Measurements from ENCODE around the gene VSIR. TPM values are rescaled to one million over a fixed set of nuclear protein-coding genes. Genes with fewer than 3 reads are reported as not detected.

Gene VSIR
- total and polyA plus RNA-seq, 10 of the 15 experiments (the other 5 are each of a cell fraction or from before 2014, with no cell fraction given): 0.19 to 12.5 (median 6.7) TPM

DNA sequence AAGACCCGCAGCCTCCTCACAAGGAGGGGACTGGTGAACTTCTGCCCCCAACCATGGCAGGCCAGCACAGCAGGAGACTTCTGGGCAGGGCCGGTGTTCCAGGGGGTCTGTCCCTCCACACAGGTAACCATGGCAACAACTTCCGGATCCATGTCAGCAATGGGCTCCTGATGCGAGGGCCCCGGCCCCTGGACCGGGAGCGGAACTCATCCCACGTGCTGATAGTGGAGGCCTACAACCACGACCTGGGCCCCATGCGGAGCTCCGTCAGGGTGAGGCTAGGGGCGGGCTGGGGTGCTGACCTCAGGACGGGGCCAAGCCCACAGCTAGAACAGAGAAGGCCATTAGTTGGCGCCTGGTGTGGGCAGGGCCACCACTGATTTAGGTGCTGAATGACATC lies 48.1 kb downstream of the VSIR start:
- 90% methylated on average over 14 of the region's 14 CpGs for WGBS (ENCODE audit: insufficient coverage, insufficient replicate concordance, low lambda C conversion rate, missing lambda C conversion rate)
- no peaks in the 10 kb centered on the region for H4K20me1 ChIP-seq (ENCODE audit: control insufficient read depth, insufficient read depth)
- no peak for FAIRE-seq
- no peak for DNase-seq (ENCODE audit: low read depth, low spot score)
- ChIA-PET SMC1A (ENCODE audit: uncharacterized antibody, unreplicated experiment) (interaction anchor here (1.9 to 5.4 kb wide), 3 partner anchors 33 to 47 kb away, joined by 5 to 33 read pairs (median 18); partner anchors contain the start of gene VSIR), RAD21 (ENCODE audit: unreplicated experiment) (interaction anchor here (1.6 to 4.4 kb wide), 2 partner anchors 23 to 48 kb away, joined by 3 to 19 read pairs; partner anchors contain the start of gene VSIR), POLR2A (no interaction called here), CTCF (interaction anchor here (0.7 to 5.1 kb wide), 7 partner anchors 8 to 800 kb away, joined by 3 to 40 read pairs (median 5); partner anchors contain the start of gene VSIR)
- H3K4me1 ChIP-seq (ENCODE audit: control insufficient read depth, insufficient read depth, low read length): peaks cover 45% of the 10 kb centered on the region
- H3K79me2 ChIP-seq (ENCODE audit: control insufficient read depth, insufficient read depth, low read length): no peaks in the 10 kb centered on the region
- no peak overlapping the region for H3K4me3 ChIP-seq
- intact Hi-C loops (cut with micrococcal nuclease; ENCODE audit: unreplicated experiment) (no loop called here), in situ Hi-C loops (cut with MboI) (no loop called here)
- H3K27ac ChIP-seq (ENCODE audit: control insufficient read depth, insufficient read depth): no peak overlapping the region
- H3K9ac ChIP-seq (ENCODE audit: control insufficient read depth, insufficient read depth, low read length): no peak overlapping the region
- H3K4me2 ChIP-seq (ENCODE audit: control insufficient read depth, insufficient read depth): no peak overlapping the region
- TF ChIP-seq IKZF1 (conservative IDR thresholded peaks at IDR 0.05): no peak
- no peak for TF ChIP-seq ETV6 (conservative IDR thresholded peaks at IDR 0.05 in 1 of 2, IDR thresholded peaks at IDR 0.05 in 1 of 2; ENCODE audit: borderline replicate concordance in 1 of 2, low read depth in 1 of 2)
- no peak for TF ChIP-seq CHD2 (IDR thresholded peaks at IDR 0.05; ENCODE audit: borderline replicate concordance, low read depth, low read length)
- TF ChIP-seq STAT1 (conservative IDR thresholded peaks at IDR 0.05): no peak
- no peak for TF ChIP-seq MEF2B (IDR thresholded peaks at IDR 0.05; ENCODE audit: partially characterized antibody, poor library complexity, severe bottlenecking)
- TF ChIP-seq CBX5 (IDR thresholded peaks at IDR 0.05; ENCODE audit: low read depth): no peak
- H3K9me3 ChIP-seq (replicated peaks; ENCODE audit: control insufficient read depth, insufficient read depth, low read length): no peaks in the 10 kb centered on the region
- no peak overlapping the region for H2AFZ ChIP-seq (ENCODE audit: control insufficient read depth, low read depth, low read length)
- no peaks in the 10 kb centered on the region for H3K36me3 ChIP-seq (ENCODE audit: control insufficient read depth in 2 of 2, insufficient read depth in 2 of 2, low read length in 1 of 2)
- no TSS peak for BruUV-seq (replicated peaks)
- no peaks in the 10 kb centered on the region for H3K27me3 ChIP-seq (replicated peaks in 1 of 2; ENCODE audit: control insufficient read depth in 2 of 2, insufficient read depth in 2 of 2, low read length in 1 of 2)
- ATAC-seq: no peak

DNA sequence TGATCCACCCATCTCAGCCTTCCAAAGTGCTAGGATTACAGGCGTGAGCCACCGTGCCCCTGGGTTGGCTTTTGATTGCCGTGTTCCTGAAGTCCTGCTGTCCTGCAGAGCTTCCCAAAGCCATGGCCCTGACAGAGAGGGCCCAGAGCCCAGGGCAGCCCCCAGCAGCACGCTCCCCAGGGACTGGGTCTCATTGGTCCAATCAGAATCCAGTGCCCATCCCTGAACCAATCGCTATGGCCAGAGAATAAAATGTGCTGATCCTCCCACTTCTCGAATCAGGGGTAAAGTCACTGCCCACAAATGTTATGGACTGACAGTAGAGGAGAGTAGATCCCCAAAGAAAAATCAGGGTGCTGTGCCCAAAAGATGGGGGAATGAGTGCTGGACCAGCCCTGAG lies 48.8 kb downstream of the VSIR start:
- Histone ChIP-seq H3K27me3 (replicated peaks in 1 of 2; ENCODE audit: control insufficient read depth in 2 of 2, insufficient read depth in 2 of 2, low read length in 1 of 2) (no peaks in the 10 kb centered on the region), H3K9ac (ENCODE audit: control insufficient read depth, insufficient read depth, low read length) (no peak overlapping the region), H3K27ac (ENCODE audit: control insufficient read depth, insufficient read depth) (no peak overlapping the region), H3K79me2 (ENCODE audit: control insufficient read depth, insufficient read depth, low read length) (no peaks in the 10 kb centered on the region), H3K4me1 (ENCODE audit: control insufficient read depth, insufficient read depth, low read length) (peaks cover 43% of the 10 kb centered on the region), H2AFZ (ENCODE audit: control insufficient read depth, low read depth, low read length) (no peak overlapping the region), H4K20me1 (ENCODE audit: control insufficient read depth, insufficient read depth) (no peaks in the 10 kb centered on the region), H3K36me3 (ENCODE audit: control insufficient read depth in 2 of 2, insufficient read depth in 2 of 2, low read length in 1 of 2) (no peaks in the 10 kb centered on the region), H3K4me3 (no peak overlapping the region), H3K4me2 (ENCODE audit: control insufficient read depth, insufficient read depth) (no peak overlapping the region), H3K9me3 (replicated peaks; ENCODE audit: control insufficient read depth, insufficient read depth, low read length) (no peaks in the 10 kb centered on the region)
- FAIRE-seq (no peak), DNase-seq (ENCODE audit: low read depth, low spot score) (no peak), ATAC-seq (no peak)
- ChIA-PET POLR2A (no interaction called here), SMC1A (ENCODE audit: uncharacterized antibody, unreplicated experiment) (interaction anchor here (1.9 to 5.4 kb wide), 2 partner anchors 34 to 44 kb away, joined by 5 to 33 read pairs; no protein-coding TSS in a partner anchor), RAD21 (ENCODE audit: unreplicated experiment) (interaction anchor here (1.2 to 1.6 kb wide), 3 partner anchors 16 to 44 kb away, joined by 3 to 4 read pairs (median 4); no protein-coding TSS in a partner anchor), CTCF (interaction anchor here (1.3 to 5.0 kb wide), 5 partner anchors 15 to 170 kb away, joined by 3 to 25 read pairs (median 5); no protein-coding TSS in a partner anchor)
- intact Hi-C loops (cut with micrococcal nuclease; ENCODE audit: unreplicated experiment) (no loop called here), in situ Hi-C loops (cut with MboI) (no loop called here)
- BruUV-seq (replicated peaks): no TSS peak
- 74% methylated on average over 6 of the region's 6 CpGs for WGBS (ENCODE audit: insufficient coverage, insufficient replicate concordance, low lambda C conversion rate, missing lambda C conversion rate)
- TF ChIP-seq, protein P1, sequence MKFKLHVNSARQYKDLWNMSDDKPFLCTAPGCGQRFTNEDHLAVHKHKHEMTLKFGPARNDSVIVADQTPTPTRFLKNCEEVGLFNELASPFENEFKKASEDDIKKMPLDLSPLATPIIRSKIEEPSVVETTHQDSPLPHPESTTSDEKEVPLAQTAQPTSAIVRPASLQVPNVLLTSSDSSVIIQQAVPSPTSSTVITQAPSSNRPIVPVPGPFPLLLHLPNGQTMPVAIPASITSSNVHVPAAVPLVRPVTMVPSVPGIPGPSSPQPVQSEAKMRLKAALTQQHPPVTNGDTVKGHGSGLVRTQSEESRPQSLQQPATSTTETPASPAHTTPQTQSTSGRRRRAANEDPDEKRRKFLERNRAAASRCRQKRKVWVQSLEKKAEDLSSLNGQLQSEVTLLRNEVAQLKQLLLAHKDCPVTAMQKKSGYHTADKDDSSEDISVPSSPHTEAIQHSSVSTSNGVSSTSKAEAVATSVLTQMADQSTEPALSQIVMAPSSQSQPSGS (IDR thresholded peaks at IDR 0.05; ENCODE audit: low read length): no peak
- TF ChIP-seq NFYB (IDR thresholded peaks at IDR 0.05; ENCODE audit: insufficient read depth, low read depth, low read length): 0 out of 2 replicates have a peak, but pooled peaks have one; percentile 26
